ENCODE measurements around the gene PTPRJ. TPM values are rescaled to one million over a fixed set of nuclear protein-coding genes. Genes with fewer than 3 reads are reported as not detected.

Gene PTPRJ
- total and polyA plus RNA-seq, 2 donors (not counting 1 experiment from before 2014, with no cell fraction given): 5.3 to 5.8 TPM

- Histone ChIP-seq H3K4me1 (ENCODE audit: control insufficient read depth, extremely low read depth, insufficient read depth, low read length) (peaks cover 11% of the 10 kb centered on the region), H3K27me3 (ENCODE audit: control insufficient read depth, insufficient read depth, low read length) (no peaks in the 10 kb centered on the region), H4K20me1 (ENCODE audit: control insufficient read depth, extremely low read depth, insufficient read depth, low read length) (no peaks in the 10 kb centered on the region), H3K36me3 (ENCODE audit: control insufficient read depth, insufficient read depth, low read length) (no peaks in the 10 kb centered on the region), H2AFZ (ENCODE audit: low read length) (no peak overlapping the region), H3K4me2 (ENCODE audit: extremely low read depth, insufficient read depth, low read length) (peak overlapping the region; percentile 15), H3K4me3 (replicated peaks in 1 of 4; ENCODE audit: control extremely low read depth in 1 of 4, insufficient read depth in 1 of 4, low read depth in 3 of 4, low read length in 4 of 4) (no peak overlapping the region), H3K9ac (ENCODE audit: insufficient read depth, low read length) (no peak overlapping the region), H3K9me3 (ENCODE audit: control insufficient read depth, insufficient read depth, low read depth, low read length) (no peaks in the 10 kb centered on the region), H3K27ac (ENCODE audit: insufficient read depth, low read length) (no peak overlapping the region), H3K79me2 (ENCODE audit: control insufficient read depth, insufficient read depth, low read length) (peaks cover 10% of the 10 kb centered on the region)
- DNase-seq (ENCODE audit: low read depth in 2 of 2): peak in 1 of 2 donors; percentile 45
- TF ChIP-seq CTCF (conservative IDR thresholded peaks at IDR 0.05 in 1 of 2, IDR thresholded peaks at IDR 0.05 in 1 of 2; ENCODE audit: low read depth in 1 of 2, low read length in 2 of 2) (no peak), EZH2 (IDR thresholded peaks at IDR 0.05; ENCODE audit: low read length, missing control alignments) (no peak)
Observed at GRCh38 chr11:48013269-48013901, 33.0 kb downstream of the PTPRJ start.

GRCh38 chr11:48014917-48015316, 34.6 kb downstream of the PTPRJ start:
- peaks cover 11% of the 10 kb centered on the region for H3K4me1 ChIP-seq (ENCODE audit: control insufficient read depth, extremely low read depth, insufficient read depth, low read length)
- no peaks in the 10 kb centered on the region for H3K27me3 ChIP-seq (ENCODE audit: control insufficient read depth, insufficient read depth, low read length)
- no peak overlapping the region for H3K9ac ChIP-seq (ENCODE audit: insufficient read depth, low read length)
- no peak overlapping the region for H3K27ac ChIP-seq (ENCODE audit: insufficient read depth, low read length)
- TF ChIP-seq CTCF (conservative IDR thresholded peaks at IDR 0.05 in 1 of 2, IDR thresholded peaks at IDR 0.05 in 1 of 2; ENCODE audit: low read depth in 1 of 2, low read length in 2 of 2): no peak
- TF ChIP-seq EZH2 (IDR thresholded peaks at IDR 0.05; ENCODE audit: low read length, missing control alignments): no peak
- no peak overlapping the region for H3K4me3 ChIP-seq (replicated peaks in 1 of 4; ENCODE audit: control extremely low read depth in 1 of 4, insufficient read depth in 1 of 4, low read depth in 3 of 4, low read length in 4 of 4)
- H3K4me2 ChIP-seq (ENCODE audit: extremely low read depth, insufficient read depth, low read length): no peak overlapping the region
- peaks cover 7% of the 10 kb centered on the region for H3K79me2 ChIP-seq (ENCODE audit: control insufficient read depth, insufficient read depth, low read length)
- no peak for DNase-seq (ENCODE audit: low read depth in 2 of 2)
- no peaks in the 10 kb centered on the region for H3K36me3 ChIP-seq (ENCODE audit: control insufficient read depth, insufficient read depth, low read length)
- no peaks in the 10 kb centered on the region for H3K9me3 ChIP-seq (ENCODE audit: control insufficient read depth, insufficient read depth, low read depth, low read length)
- no peak overlapping the region for H2AFZ ChIP-seq (ENCODE audit: low read length)
- no peaks in the 10 kb centered on the region for H4K20me1 ChIP-seq (ENCODE audit: control insufficient read depth, extremely low read depth, insufficient read depth, low read length)

GRCh38 chr11:48017105-48017830, 36.9 kb downstream of the PTPRJ start:
- no peaks in the 10 kb centered on the region for H4K20me1 ChIP-seq (ENCODE audit: control insufficient read depth, extremely low read depth, insufficient read depth, low read length)
- H3K27me3 ChIP-seq (ENCODE audit: control insufficient read depth, insufficient read depth, low read length): no peaks in the 10 kb centered on the region
- no peak overlapping the region for H3K9ac ChIP-seq (ENCODE audit: insufficient read depth, low read length)
- H3K27ac ChIP-seq (ENCODE audit: insufficient read depth, low read length): no peak overlapping the region
- peaks cover under 1% of the 10 kb centered on the region for H3K79me2 ChIP-seq (ENCODE audit: control insufficient read depth, insufficient read depth, low read length)
- no peaks in the 10 kb centered on the region for H3K36me3 ChIP-seq (ENCODE audit: control insufficient read depth, insufficient read depth, low read length)
- no peak for TF ChIP-seq CTCF (conservative IDR thresholded peaks at IDR 0.05 in 1 of 2, IDR thresholded peaks at IDR 0.05 in 1 of 2; ENCODE audit: low read depth in 1 of 2, low read length in 2 of 2)
- no peak for TF ChIP-seq EZH2 (IDR thresholded peaks at IDR 0.05; ENCODE audit: low read length, missing control alignments)
- no peak overlapping the region for H3K4me3 ChIP-seq (replicated peaks in 1 of 4; ENCODE audit: control extremely low read depth in 1 of 4, insufficient read depth in 1 of 4, low read depth in 3 of 4, low read length in 4 of 4)
- H3K9me3 ChIP-seq (ENCODE audit: control insufficient read depth, insufficient read depth, low read depth, low read length): no peaks in the 10 kb centered on the region
- H3K4me2 ChIP-seq (ENCODE audit: extremely low read depth, insufficient read depth, low read length): no peak overlapping the region
- no peak for DNase-seq (ENCODE audit: low read depth in 2 of 2)
- no peak overlapping the region for H2AFZ ChIP-seq (ENCODE audit: low read length)
- peaks cover 11% of the 10 kb centered on the region for H3K4me1 ChIP-seq (ENCODE audit: control insufficient read depth, extremely low read depth, insufficient read depth, low read length)
